Fibroblast of lung (primary cell): ENCODE results near the gene MAP6.

Experiments used
- CTCF ChIP-seq, 2 donors: IDR thresholded peaks in 1 of 2; conservative IDR thresholded peaks in 1 of 2; 1 replicate in 1 of 2; 2 replicates in 1 of 2; pipeline ENCODE4 v1.5.1; 2011 to 2012; ENCODE audit warnings: low read length in 2 of 2, control low read depth in 1 of 2, inconsistent platforms in 1 of 2, low read depth in 1 of 2, mild to moderate bottlenecking in 1 of 2
- EZH2 ChIP-seq: IDR thresholded peaks from 2 replicates; pipeline ENCODE4 v1.5.1; 2012; ENCODE audit warnings: low read length, control low read depth, mild to moderate bottlenecking; ENCODE audit errors: missing control alignments

- TF ChIP-seq CTCF (conservative IDR thresholded peaks at IDR 0.05 in 1 of 2, IDR thresholded peaks at IDR 0.05 in 1 of 2; ENCODE audit: low read depth in 1 of 2, low read length in 2 of 2) (no peak), EZH2 (no peak)
Measured at GRCh38 chr11:75632962-75633361, 35.9 kb downstream of the MAP6 start.
